IPS DF 19.7 (cell line): ENCODE data around the gene SPRY1.

Experiments used
- DNase-seq: peaks from one replicate; pipeline ENCODE4 v3.0.0-alpha.2; 2013; ENCODE audit warnings: low read depth, low spot score

Gene SPRY1, protein sequence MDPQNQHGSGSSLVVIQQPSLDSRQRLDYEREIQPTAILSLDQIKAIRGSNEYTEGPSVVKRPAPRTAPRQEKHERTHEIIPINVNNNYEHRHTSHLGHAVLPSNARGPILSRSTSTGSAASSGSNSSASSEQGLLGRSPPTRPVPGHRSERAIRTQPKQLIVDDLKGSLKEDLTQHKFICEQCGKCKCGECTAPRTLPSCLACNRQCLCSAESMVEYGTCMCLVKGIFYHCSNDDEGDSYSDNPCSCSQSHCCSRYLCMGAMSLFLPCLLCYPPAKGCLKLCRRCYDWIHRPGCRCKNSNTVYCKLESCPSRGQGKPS

GRCh38 chr4:123396307-123397143 is at the start of gene SPRY1:
TSS of gene SPRY1 (plus strand) at chr4:123396795. CDS start at chr4:123401592, 4,797 bp downstream.
- DNase-seq: peak; percentile 86

DNA sequence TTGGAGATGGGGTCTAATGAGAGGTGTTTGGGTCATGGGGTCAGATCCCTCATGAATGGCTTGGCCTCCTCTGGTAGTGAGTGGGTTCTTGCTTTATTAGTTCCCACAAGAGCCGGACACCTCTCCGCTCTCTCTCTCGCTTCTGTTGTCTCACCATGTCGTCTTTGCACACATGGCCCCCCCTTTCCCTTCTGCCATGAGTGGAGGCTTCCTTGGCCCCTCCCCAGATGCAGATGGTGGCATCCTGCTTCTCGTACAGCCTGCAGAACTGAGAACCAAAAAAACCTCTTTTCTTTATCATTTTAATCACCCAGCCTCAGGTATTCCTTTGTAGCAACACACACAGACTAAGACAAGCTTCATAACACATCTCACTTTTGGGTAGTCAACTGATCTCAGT is 49.6 kb upstream of the SPRY1 start:
- no peak for DNase-seq

- DNase-seq: no peak
These were observed 47.6 kb upstream of the SPRY1 start for GRCh38 chr4:123348946-123349345.

GRCh38 chr4:123349421-123350190 is 47.0 kb upstream of the SPRY1 start:
- no peak for DNase-seq

GRCh38 chr4:123350191-123350544 is 46.4 kb upstream of the SPRY1 start:
- DNase-seq: peak; percentile 79

- DNase-seq: no peak
These were observed 45.9 kb upstream of the SPRY1 start for GRCh38 chr4:123350726-123351125.

GRCh38 chr4:123351713-123352112 is 44.9 kb upstream of the SPRY1 start:
- no peak for DNase-seq

DNA sequence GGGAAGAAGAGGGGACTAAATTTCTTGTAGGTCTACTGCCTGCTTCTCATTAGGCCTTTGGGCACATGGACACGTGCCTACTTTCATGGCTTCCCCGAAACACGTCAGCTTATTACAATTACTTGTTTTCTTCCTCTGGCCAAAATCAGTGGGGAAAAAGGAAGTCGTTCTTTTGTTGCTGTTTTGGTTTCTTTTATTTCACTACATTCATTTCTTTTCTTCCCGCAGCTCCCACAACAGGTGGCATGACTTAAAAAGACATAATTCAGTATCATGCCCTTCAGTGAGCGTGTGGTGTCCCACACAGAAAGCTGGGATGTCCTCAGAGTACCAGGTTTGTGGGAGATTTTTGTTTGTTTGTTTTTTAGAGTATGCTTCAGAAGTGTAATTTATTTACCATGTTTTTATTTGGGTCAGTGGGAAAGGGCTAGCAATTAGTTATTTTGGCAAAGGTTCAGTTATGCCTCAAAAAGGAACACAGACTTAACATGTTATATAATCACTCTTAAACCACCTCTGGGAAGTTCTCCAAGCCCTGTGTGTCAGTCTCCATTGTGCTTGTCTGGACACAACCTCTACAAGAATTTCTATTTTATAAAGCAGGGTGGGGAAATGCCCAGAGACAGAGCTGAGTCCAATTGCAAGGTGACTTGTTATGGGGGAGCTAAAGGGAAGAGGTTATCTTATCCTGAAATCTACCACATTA is 44.2 kb upstream of the SPRY1 start:
- no peak for DNase-seq

DNA sequence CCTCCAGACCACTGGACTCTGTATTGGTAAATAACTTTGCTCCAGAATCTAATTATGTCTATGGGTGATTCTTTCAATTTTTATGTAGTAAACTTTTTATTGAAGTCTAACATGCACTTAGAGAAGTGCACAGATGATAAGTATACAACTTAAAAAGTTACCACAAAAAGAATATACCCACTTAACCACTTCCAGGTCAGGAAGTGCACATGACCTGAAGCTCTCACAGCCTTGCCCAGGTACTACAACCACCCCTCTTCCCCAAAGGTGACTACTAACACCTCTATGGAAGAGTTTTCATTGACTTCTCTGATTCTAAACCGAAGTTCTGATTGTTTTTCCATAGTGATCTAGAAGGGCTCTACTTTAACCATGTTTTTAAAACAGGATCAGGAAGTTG is 43.6 kb upstream of the SPRY1 start:
- no peak for DNase-seq

GRCh38 chr4:123353656-123354055 is 42.9 kb upstream of the SPRY1 start:
- no peak for DNase-seq

GRCh38 chr4:123354701-123355100 is 41.9 kb upstream of the SPRY1 start:
- no peak for DNase-seq

DNA sequence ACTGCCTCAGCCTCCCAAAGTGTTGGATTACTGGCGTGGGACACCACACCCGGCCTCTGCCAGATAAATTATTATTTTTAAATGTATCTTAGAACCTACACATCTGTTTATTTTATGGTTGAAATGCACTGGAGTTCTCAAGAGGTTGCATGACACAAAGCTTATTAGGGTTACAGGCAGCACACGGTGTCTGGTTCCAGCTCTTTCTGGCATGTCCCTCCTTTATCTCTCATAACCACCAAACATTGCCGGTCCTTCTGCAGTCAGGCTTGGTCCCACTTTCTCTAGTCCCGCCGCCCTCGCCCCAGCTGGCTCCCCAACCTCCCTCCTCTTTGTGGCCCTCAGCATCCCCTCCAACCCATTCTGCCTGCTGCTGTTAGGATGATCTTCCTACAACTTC is 39.7 kb upstream of the SPRY1 start:
- no peak for DNase-seq

DNA sequence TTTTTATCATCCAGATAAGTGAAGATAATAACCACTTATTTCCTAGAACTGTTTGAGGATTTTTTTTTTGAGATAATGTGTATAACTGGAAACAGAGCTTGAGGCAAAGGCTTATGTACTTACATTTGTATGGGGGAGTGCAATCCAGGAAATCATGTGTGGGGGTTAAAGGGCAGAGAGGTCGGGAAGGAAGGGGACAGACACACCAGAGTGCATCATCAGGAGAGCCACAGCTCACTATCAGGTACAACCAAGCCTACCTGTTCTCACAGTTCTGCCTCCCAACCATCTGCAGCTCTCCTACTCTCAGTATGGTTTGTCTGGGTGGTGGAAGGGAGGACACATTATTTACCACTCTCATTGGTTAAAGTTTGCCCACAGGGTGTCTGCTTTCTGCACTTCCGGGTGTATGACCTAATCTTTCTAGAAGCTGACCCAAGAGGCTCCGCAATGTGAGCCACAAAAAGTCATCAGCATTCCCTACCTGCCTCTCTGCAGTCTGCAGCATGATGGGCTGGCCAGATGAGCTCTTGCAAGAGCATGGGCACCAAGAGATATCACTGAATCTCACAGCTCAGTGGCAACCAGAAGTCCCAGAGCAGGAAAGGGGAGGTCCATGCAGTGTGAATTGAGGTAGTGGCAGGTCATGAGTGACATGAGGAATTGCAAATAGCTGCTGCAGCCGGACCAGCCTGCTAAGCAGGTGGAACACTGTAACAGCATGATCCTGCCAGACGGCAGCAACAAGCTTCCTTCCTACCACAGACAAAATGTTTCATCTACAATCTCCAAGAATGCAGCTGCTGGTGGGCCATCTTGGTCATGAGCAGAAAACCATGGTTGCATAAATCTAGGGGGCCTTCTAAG is 36.9 kb upstream of the SPRY1 start:
- DNase-seq: no peak

GRCh38 chr4:123361195-123361861 is 35.3 kb upstream of the SPRY1 start:
- no peak for DNase-seq

- no peak for DNase-seq
These were observed 34.5 kb upstream of the SPRY1 start for GRCh38 chr4:123362103-123362502.

DNA sequence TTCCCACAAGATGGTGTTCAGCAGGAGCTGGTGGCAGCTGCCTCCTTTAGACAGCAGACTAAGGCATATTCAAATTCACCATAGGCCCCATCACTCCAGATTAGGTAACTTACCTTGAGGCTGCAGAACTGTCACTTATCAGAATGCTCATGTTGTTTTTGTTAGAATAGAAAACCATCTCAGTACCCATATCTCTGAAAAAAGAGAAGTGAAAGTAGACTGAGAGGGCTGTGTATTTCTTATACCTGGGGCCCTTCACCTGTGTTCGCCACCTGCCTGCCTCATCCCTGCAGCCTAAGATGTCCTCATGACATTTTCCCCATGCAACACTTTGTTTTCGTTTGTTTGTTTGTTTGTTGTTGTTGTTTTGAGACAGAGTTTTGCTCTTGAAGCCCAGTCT is 32.9 kb upstream of the SPRY1 start:
- no peak for DNase-seq

DNA sequence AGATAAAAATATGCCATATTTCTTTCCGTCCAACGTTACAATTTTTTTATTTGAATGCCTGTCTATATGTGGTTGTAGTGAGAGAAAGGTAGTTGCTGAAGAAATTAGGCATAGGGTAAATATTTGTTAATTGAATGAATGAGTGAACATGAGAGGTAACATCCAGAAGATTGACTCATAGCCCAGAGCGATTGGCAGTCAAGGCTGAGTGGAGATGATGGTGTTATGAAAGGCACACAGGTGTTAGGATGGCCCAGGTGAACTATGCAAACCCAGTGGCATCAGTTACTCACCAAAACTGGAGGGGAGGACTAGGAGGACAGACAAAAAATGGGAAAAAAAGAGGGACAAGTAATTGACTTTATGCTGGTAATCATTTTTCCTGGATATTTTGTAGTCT is 31.7 kb upstream of the SPRY1 start:
- DNase-seq: no peak

DNA sequence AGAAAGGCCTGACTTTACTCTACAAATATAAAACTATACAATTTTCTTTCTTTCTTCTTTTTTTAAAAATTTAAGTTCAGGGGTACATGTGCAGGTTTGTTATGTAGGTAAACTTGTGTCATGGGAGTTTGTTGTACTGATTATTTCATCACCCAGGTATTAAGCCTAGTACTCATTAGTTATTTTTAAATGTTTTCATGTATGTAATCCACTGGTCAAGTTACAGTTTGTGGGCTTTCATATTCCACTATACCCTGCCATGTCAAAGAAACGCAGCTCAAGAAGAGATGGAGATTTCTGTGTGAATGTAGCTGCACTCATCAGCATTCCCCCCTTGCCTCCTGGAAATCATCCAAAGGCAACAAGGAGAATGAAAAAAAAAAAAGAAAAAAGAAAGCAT is 31.2 kb upstream of the SPRY1 start:
- no peak for DNase-seq

GRCh38 chr4:123366144-123366748 is 30.3 kb upstream of the SPRY1 start:
- DNase-seq: no peak

DNA sequence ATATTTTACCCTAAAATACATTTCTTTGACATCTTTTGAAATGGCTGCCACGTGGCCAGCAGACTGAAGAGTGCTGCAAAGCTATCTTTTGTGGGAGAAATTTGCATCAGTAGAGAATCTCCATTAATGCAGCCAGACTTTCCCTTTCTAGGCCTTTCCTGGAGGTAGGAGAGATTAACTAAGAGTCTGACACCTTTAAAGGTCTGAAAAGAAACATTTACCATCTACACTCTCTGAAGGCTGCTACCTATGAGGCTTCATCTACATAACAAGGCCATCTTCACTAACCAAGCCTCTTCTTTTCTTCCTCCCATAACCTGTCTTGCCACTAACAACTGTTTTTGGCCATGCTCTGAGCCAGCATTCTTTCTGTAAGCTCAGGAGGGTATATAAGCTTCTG is 17.8 kb upstream of the SPRY1 start:
- peak; percentile 92 for DNase-seq
